GM12878 (cell line): Measurements from ENCODE around the gene TMEM259. TPM values are rescaled to one million over a fixed set of nuclear protein-coding genes. Genes with fewer than 3 reads are reported as not detected.

Experiments
- ATAC-seq: fragments of 200-7000 bp; cut with Tn5 transposase; 3 replicates; pipeline ENCODE4 v1.9.1; 2020; ENCODE audit warnings: mild to moderate bottlenecking, moderate library complexity
- BruUV-seq: library from RNA; stranded (reverse); fragments of 400-500 nt; replicated peaks from 2 replicates; lab custom pipeline; 2021; lab: Mats Ljungman, UMichigan
- CTCF ChIA-PET: fragments of 300-600 bp; sonication (Branson Sonifier 250); formaldehyde crosslinking; extraction: SDS; loops from one replicate; lab custom pipeline; 2021; ENCODE audit warnings: inconsistent platforms; lab: Yijun Ruan, JAX
- POLR2A ChIA-PET: fragments of 350-600 bp; formaldehyde crosslinking; extraction: SDS; loops from one replicate; lab custom pipeline; 2021; ENCODE audit warnings: inconsistent platforms; lab: Charles Lee
- RAD21 ChIA-PET: fragments of 300-600 bp; sonication (Branson Sonifier 250); formaldehyde crosslinking; loops from one replicate; lab custom pipeline; 2023; ENCODE audit warnings: antibody characterized with exemption; ENCODE audit not compliant: unreplicated experiment; lab: Charles Lee
- SMC1A ChIA-PET: fragments of 300-600 bp; sonication (Branson Sonifier 250); formaldehyde crosslinking; loops from one replicate; lab custom pipeline; 2023; ENCODE audit not compliant: unreplicated experiment, uncharacterized antibody; lab: Charles Lee
- DNase-seq: peaks from one replicate; pipeline ENCODE4 v3.0.0-alpha.2; 2011; ENCODE audit warnings: low read depth, low spot score
- FAIRE-seq: peaks from 3 replicates; lab custom pipeline; 2011; peaks lifted over from hg19 to GRCh38; lab: Jason Lieb, UNC
- H2AFZ ChIP-seq: 2 replicates; pipeline ENCODE4 v1.6.0; 2011; ENCODE audit warnings: low read depth, low read length, control low read depth; ENCODE audit not compliant: control insufficient read depth
- H3K27ac ChIP-seq: 2 replicates; pipeline ENCODE4 v1.5.1; 2011; ENCODE audit warnings: control low read depth; ENCODE audit not compliant: control insufficient read depth, insufficient read depth
- H3K27me3 ChIP-seq, 2 experiments: replicated peaks in 1 of 2; 2 replicates each; pipeline versions ENCODE4 v1.6.0 to v1.6.1; 2011; ENCODE audit warnings: low read length in 1 of 2; ENCODE audit not compliant: control insufficient read depth in 2 of 2, insufficient read depth in 2 of 2
- H3K36me3 ChIP-seq, 2 experiments: 2 replicates each; pipeline ENCODE4 v1.5.1; 2011; ENCODE audit warnings: low read length in 1 of 2; ENCODE audit not compliant: control insufficient read depth in 2 of 2, insufficient read depth in 2 of 2
- H3K4me1 ChIP-seq: 2 replicates; pipeline ENCODE4 v1.6.1; 2011; ENCODE audit warnings: mild to moderate bottlenecking, low read length, moderate library complexity, mixed read lengths; ENCODE audit not compliant: control insufficient read depth, insufficient read depth
- H3K4me2 ChIP-seq: 2 replicates; pipeline ENCODE4 v1.6.0; 2011; ENCODE audit warnings: control low read depth; ENCODE audit not compliant: control insufficient read depth, insufficient read depth
- H3K4me3 ChIP-seq: fragments of 200-600 bp; sonication (generic); 2 replicates; pipeline ENCODE4 v1.5.1; 2016
- H3K79me2 ChIP-seq: 2 replicates; pipeline ENCODE4 v1.6.0; 2011; ENCODE audit warnings: low read length; ENCODE audit not compliant: control insufficient read depth, insufficient read depth
- H3K9ac ChIP-seq: 2 replicates; pipeline ENCODE4 v1.8.0; 2011; ENCODE audit warnings: low read length, control low read depth, mixed read lengths; ENCODE audit not compliant: control insufficient read depth, insufficient read depth
- H3K9me3 ChIP-seq: replicated peaks from 3 replicates; pipeline ENCODE4 v1.5.1; 2011; ENCODE audit warnings: mild to moderate bottlenecking, low read length; ENCODE audit not compliant: control insufficient read depth, insufficient read depth
- H4K20me1 ChIP-seq: 2 replicates; pipeline ENCODE4 v1.6.0; 2011; ENCODE audit not compliant: control insufficient read depth, insufficient read depth
- BRCA1 ChIP-seq: IDR thresholded peaks from 2 replicates; pipeline ENCODE4 v1.6.1; 2011; ENCODE audit warnings: low read depth, low read length, improper control_type of control experiment
- POLR2A ChIP-seq: IDR thresholded peaks from 2 replicates; pipeline ENCODE4 v1.6.1; 2011; ENCODE audit warnings: low read depth, mild to moderate bottlenecking, low read length
- RUNX3 ChIP-seq: IDR thresholded peaks from 2 replicates; pipeline ENCODE4 v1.6.1; 2012; ENCODE audit warnings: low read length, inconsistent platforms
- WGBS: methylation state at CpG from one replicate; pipeline ENCODE4 v1.1.6; 2016; ENCODE audit warnings: low lambda C conversion rate; ENCODE audit not compliant: insufficient replicate concordance, insufficient coverage; ENCODE audit errors: missing lambda C conversion rate; 5-methylcytosine and 5-hydroxymethylcytosine counted together
- in situ Hi-C: fragments of 300-500 bp; cut with MboI; formaldehyde crosslinking; loops from 9 replicates; pipeline ENCODE4 v1.14.3; 2018; ENCODE audit warnings: mixed read lengths
- intact Hi-C: fragments of 100-400 bp; cut with micrococcal nuclease; formaldehyde crosslinking; loops from one replicate; pipeline ENCODE4 v1.14.2; 2022; ENCODE audit not compliant: unreplicated experiment
- polyA plus RNA-seq, 11 experiments: library from polyadenylated mRNA; depleted of rRNA in 4 of 11; unstranded in 6 of 11; stranded (reverse) in 5 of 11; fragments of >200 nt; fragmentation: Nextera tagmentation in 4 of 11; fragmentation: Illumina TruSeq in 1 of 11; extraction: Ambion mirVana in 4 of 11; extraction: Trizol in 1 of 11; gene quantifications; 1 replicate in 1 of 11; 2 replicates in 10 of 11; pipeline versions ENCODE4 v1.2.1 to v1.2.3, GENCODE V29; 2011 to 2016; ENCODE audit warnings: inconsistent platforms in 2 of 11, missing spikeins in 2 of 11, low read depth in 1 of 11
- total RNA-seq, 4 experiments: library from RNA; depleted of rRNA in 3 of 4; stranded (reverse); fragments of >200 nt in 3 of 4; fragmentation: Illumina TruSeq in 1 of 4; extraction: Trizol in 1 of 4; gene quantifications; 2 replicates each; pipeline versions ENCODE4 v1.2.1 to v1.2.3, GENCODE V29; 2013 to 2021
- TF ChIP-seq, protein P1 (sequence below): IDR thresholded peaks from 2 replicates; pipeline ENCODE4 v1.6.1; 2011; ENCODE audit warnings: borderline replicate concordance, low read depth, mild to moderate bottlenecking, moderate library complexity, mixed read lengths, low read length; ENCODE audit not compliant: insufficient read depth; ENCODE audit errors: extremely low read length
- TF ChIP-seq, protein P2 (sequence below): IDR thresholded peaks from 2 replicates; pipeline ENCODE4 v1.6.1; 2011; ENCODE audit warnings: borderline replicate concordance, low read depth, mild to moderate bottlenecking, moderate library complexity, low read length; ENCODE audit not compliant: insufficient read depth, poor library complexity, severe bottlenecking
- TF ChIP-seq, protein P3 (sequence below): fragments of 450-650 bp; IDR thresholded peaks from 2 replicates; pipeline ENCODE4 v1.6.1; 2014; ENCODE audit warnings: mild to moderate bottlenecking
- TF ChIP-seq, protein P4 (sequence below): fragments of 450-650 bp; IDR thresholded peaks from 2 replicates; pipeline ENCODE4 v1.6.1; 2018; ENCODE audit warnings: borderline replicate concordance, mild to moderate bottlenecking; ENCODE audit not compliant: partially characterized antibody
- TF ChIP-seq, protein P5 (sequence below): IDR thresholded peaks from 2 replicates; pipeline ENCODE4 v1.6.1; 2012; ENCODE audit warnings: low read depth, low read length, improper control_type of control experiment

Gene TMEM259
- total and polyA plus RNA-seq, 10 of the 15 experiments (the other 5 are each of a cell fraction or from before 2014, with no cell fraction given) = 0.43 to 184 (median 62.0) TPM

DNA sequence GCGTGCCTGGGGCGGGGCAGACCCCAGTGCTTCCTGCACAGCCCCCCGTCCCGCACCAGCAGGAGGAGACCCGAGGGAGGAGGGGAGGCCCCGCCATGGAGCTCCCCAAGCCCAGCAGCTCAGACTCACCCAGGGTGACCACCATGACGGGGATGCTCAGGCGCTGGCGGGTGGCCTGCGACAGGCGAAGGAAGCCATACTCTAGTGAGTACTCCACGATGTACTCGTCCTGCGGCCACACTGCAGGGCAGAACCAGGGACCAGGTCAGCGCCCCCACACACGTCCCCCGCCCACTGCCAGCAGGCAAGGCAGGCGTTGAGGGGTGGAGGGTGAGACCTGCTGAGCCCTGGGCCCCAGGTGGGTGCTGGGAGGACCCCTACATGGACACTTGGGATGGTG is 8.6 kb downstream of the TMEM259 start:
- POLR2A ChIA-PET = no interaction called here
- no TSS peak for BruUV-seq
- no peak for ATAC-seq

More for the DNA sequence above, 8.6 kb downstream of the TMEM259 start:
- Histone ChIP-seq H3K36me3 (peaks cover 3 to 39% of the 10 kb centered on the region in 2 experiments; a peak in 3 of 4 replicates), H3K27me3 (no peaks in the 10 kb centered on the region), H3K4me2 (no peak overlapping the region), H3K4me1 (peaks cover 15% of the 10 kb centered on the region), H3K4me3 (no peak overlapping the region), H4K20me1 (no peaks in the 10 kb centered on the region; the same call in 1 of the 2 replicates), H3K79me2 (peaks cover 29% of the 10 kb centered on the region), H3K9ac (no peak overlapping the region), H2AFZ (no peak overlapping the region), H3K9me3 (no peaks in the 10 kb centered on the region), H3K27ac (no peak overlapping the region)
- no peak for FAIRE-seq
- WGBS = 90% methylated on average over 17 of the region's 18 CpGs
- CTCF ChIA-PET = no interaction called here
- SMC1A ChIA-PET = no interaction called here
- DNase-seq = no peak
- TF ChIP-seq, protein P1, sequence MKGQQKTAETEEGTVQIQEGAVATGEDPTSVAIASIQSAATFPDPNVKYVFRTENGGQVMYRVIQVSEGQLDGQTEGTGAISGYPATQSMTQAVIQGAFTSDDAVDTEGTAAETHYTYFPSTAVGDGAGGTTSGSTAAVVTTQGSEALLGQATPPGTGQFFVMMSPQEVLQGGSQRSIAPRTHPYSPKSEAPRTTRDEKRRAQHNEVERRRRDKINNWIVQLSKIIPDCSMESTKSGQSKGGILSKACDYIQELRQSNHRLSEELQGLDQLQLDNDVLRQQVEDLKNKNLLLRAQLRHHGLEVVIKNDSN = no peak
- 0 out of 2 replicates have a peak, but pooled peaks have one; percentile 23 for TF ChIP-seq POLR2A
- TF ChIP-seq, protein P2, sequence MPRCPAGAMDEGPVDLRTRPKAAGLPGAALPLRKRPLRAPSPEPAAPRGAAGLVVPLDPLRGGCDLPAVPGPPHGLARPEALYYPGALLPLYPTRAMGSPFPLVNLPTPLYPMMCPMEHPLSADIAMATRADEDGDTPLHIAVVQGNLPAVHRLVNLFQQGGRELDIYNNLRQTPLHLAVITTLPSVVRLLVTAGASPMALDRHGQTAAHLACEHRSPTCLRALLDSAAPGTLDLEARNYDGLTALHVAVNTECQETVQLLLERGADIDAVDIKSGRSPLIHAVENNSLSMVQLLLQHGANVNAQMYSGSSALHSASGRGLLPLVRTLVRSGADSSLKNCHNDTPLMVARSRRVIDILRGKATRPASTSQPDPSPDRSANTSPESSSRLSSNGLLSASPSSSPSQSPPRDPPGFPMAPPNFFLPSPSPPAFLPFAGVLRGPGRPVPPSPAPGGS = no peak
- TF ChIP-seq RUNX3 = no peak
- TF ChIP-seq, protein P3, sequence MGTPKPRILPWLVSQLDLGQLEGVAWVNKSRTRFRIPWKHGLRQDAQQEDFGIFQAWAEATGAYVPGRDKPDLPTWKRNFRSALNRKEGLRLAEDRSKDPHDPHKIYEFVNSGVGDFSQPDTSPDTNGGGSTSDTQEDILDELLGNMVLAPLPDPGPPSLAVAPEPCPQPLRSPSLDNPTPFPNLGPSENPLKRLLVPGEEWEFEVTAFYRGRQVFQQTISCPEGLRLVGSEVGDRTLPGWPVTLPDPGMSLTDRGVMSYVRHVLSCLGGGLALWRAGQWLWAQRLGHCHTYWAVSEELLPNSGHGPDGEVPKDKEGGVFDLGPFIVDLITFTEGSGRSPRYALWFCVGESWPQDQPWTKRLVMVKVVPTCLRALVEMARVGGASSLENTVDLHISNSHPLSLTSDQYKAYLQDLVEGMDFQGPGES = no peak
- TF ChIP-seq, protein P4, sequence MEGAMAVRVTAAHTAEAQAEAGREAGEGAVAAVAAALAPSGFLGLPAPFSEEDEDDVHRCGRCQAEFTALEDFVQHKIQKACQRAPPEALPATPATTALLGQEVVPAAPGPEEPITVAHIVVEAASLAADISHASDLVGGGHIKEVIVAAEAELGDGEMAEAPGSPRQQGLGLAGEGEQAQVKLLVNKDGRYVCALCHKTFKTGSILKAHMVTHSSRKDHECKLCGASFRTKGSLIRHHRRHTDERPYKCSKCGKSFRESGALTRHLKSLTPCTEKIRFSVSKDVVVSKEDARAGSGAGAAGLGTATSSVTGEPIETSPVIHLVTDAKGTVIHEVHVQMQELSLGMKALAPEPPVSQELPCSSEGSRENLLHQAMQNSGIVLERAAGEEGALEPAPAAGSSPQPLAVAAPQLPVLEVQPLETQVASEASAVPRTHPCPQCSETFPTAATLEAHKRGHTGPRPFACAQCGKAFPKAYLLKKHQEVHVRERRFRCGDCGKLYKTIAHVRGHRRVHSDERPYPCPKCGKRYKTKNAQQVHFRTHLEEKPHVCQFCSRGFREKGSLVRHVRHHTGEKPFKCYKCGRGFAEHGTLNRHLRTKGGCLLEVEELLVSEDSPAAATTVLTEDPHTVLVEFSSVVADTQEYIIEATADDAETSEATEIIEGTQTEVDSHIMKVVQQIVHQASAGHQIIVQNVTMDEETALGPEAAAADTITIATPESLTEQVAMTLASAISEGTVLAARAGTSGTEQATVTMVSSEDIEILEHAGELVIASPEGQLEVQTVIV = no peak
- TF ChIP-seq, protein P5, sequence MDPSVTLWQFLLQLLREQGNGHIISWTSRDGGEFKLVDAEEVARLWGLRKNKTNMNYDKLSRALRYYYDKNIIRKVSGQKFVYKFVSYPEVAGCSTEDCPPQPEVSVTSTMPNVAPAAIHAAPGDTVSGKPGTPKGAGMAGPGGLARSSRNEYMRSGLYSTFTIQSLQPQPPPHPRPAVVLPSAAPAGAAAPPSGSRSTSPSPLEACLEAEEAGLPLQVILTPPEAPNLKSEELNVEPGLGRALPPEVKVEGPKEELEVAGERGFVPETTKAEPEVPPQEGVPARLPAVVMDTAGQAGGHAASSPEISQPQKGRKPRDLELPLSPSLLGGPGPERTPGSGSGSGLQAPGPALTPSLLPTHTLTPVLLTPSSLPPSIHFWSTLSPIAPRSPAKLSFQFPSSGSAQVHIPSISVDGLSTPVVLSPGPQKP = no peak
- no peak for TF ChIP-seq BRCA1
- intact Hi-C loops (no loop called here), in situ Hi-C loops (no loop called here)
- RAD21 ChIA-PET = interaction anchor here (0.9 kb wide), 1 partner anchor 9 kb away, joined by 3 read pairs; no protein-coding TSS in a partner anchor
